KMS-11 (cell line): ENCODE data around the gene ARHGEF37.
"Not testable (repeated sequence)": the region's sequence is repeated elsewhere in the genome, so short reads cannot be mapped to it uniquely, and the experiment has no call there.

ENCODE experiments used
- H2AFZ ChIP-seq: fragments of 200-600 bp; sonication (generic); 2 replicates; pipeline ENCODE4 v1.6.1; 2016; ENCODE audit warnings: antibody characterized with exemption, mixed run types, low read depth
- H3K27ac ChIP-seq: fragments of 200-600 bp; sonication (generic); 2 replicates; pipeline ENCODE4 v1.6.1; 2016; ENCODE audit warnings: mild to moderate bottlenecking, mixed run types
- H3K27me3 ChIP-seq: fragments of 200-600 bp; sonication (generic); 2 replicates; pipeline ENCODE4 v1.6.1; 2017; ENCODE audit warnings: mild to moderate bottlenecking, low read depth, mixed run types, moderate library complexity; ENCODE audit not compliant: insufficient read depth
- H3K36me3 ChIP-seq: fragments of 200-600 bp; sonication (generic); 2 replicates; pipeline ENCODE4 v1.6.1; 2017; ENCODE audit warnings: mild to moderate bottlenecking, mixed run types; ENCODE audit not compliant: insufficient read depth
- H3K4me1 ChIP-seq: fragments of 200-600 bp; sonication (generic); 2 replicates; pipeline ENCODE4 v1.6.1; 2016; ENCODE audit warnings: mild to moderate bottlenecking, low read depth, mixed run types; ENCODE audit not compliant: poor library complexity, severe bottlenecking
- H3K4me2 ChIP-seq: fragments of 200-600 bp; sonication (generic); 2 replicates; pipeline ENCODE4 v1.7.0; 2016; ENCODE audit warnings: mild to moderate bottlenecking, mixed run types
- H3K4me3 ChIP-seq: fragments of 200-600 bp; sonication (generic); IDR thresholded peaks from 2 replicates; pipeline ENCODE4 v1.6.1; 2017; ENCODE audit warnings: low read depth, low read length, mixed read lengths; ENCODE audit not compliant: insufficient read depth
- H3K79me2 ChIP-seq: fragments of 200-600 bp; sonication (generic); 2 replicates; pipeline ENCODE4 v1.6.1; 2016; ENCODE audit warnings: low read depth, mixed run types; ENCODE audit not compliant: insufficient read depth
- H3K9ac ChIP-seq: fragments of 200-600 bp; sonication (generic); 2 replicates; pipeline ENCODE4 v1.6.1; 2016; ENCODE audit warnings: mild to moderate bottlenecking, mixed run types
- H4K20me1 ChIP-seq: fragments of 200-600 bp; sonication (generic); 2 replicates; pipeline ENCODE4 v1.6.1; 2016; ENCODE audit warnings: mild to moderate bottlenecking, mixed run types; ENCODE audit not compliant: insufficient read depth
- TF ChIP-seq, protein P1 (sequence below): fragments of 200-600 bp; sonication (generic); conservative IDR thresholded peaks from 2 replicates; pipeline ENCODE4 v1.6.1; 2017; ENCODE audit warnings: low read depth, mild to moderate bottlenecking, antibody characterized with exemption, low read length, moderate library complexity, mixed read lengths

Gene ARHGEF37

DNA sequence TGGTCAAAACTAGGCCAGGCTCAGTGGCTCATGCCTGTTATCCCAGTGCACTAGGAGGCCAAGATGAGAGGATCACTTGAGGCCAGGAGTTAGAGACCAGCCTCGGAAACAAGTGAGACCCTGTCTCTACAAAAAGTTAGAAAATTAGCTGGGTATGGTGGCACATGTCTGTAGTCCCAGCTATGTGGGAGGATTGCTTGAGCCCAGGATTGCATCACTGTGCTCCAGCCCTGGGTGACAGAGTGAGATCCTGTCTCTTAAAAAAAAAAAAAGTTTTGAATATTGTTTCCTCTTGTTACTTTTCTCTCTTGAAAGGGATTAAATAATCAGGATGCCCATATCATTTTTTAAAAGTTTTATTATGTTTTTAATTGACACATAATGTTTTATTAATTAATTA is 7.6 kb downstream of the ARHGEF37 start:
- H3K27ac ChIP-seq: no peak overlapping the region
- H3K36me3 ChIP-seq: no peaks in the 10 kb centered on the region
- H3K27me3 ChIP-seq: no peaks in the 10 kb centered on the region
- no peak overlapping the region for H3K9ac ChIP-seq
- H3K4me3 ChIP-seq: no peak overlapping the region
- no peaks in the 10 kb centered on the region for H4K20me1 ChIP-seq
- H3K4me2 ChIP-seq: no peak overlapping the region
- TF ChIP-seq, protein P1, sequence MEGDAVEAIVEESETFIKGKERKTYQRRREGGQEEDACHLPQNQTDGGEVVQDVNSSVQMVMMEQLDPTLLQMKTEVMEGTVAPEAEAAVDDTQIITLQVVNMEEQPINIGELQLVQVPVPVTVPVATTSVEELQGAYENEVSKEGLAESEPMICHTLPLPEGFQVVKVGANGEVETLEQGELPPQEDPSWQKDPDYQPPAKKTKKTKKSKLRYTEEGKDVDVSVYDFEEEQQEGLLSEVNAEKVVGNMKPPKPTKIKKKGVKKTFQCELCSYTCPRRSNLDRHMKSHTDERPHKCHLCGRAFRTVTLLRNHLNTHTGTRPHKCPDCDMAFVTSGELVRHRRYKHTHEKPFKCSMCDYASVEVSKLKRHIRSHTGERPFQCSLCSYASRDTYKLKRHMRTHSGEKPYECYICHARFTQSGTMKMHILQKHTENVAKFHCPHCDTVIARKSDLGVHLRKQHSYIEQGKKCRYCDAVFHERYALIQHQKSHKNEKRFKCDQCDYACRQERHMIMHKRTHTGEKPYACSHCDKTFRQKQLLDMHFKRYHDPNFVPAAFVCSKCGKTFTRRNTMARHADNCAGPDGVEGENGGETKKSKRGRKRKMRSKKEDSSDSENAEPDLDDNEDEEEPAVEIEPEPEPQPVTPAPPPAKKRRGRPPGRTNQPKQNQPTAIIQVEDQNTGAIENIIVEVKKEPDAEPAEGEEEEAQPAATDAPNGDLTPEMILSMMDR: no peak
- no peaks in the 10 kb centered on the region for H3K4me1 ChIP-seq
- no peaks in the 10 kb centered on the region for H3K79me2 ChIP-seq
- no peak overlapping the region for H2AFZ ChIP-seq

DNA sequence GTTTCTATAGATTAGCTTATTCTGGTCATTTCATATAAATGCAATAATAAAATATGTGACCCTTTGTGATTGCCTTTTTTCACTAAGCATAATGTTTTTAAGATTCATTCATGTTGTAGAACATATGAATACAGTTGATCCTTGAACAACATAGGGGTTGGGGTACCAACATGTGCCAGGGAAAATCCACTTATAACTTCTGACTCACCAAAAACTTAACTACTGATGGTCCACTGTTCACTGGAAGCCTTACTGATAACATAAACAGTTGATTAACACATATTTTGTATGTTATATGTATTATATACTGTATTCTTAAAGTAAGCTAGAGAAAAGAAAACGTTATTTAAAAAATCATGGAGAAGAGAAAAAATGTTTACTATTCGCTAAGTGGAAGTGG is 12.1 kb downstream of the ARHGEF37 start:
- H3K36me3 ChIP-seq: no peaks in the 10 kb centered on the region
- H2AFZ ChIP-seq: no peak overlapping the region
- no peak overlapping the region for H3K27ac ChIP-seq
- H3K79me2 ChIP-seq: no peaks in the 10 kb centered on the region
- H3K27me3 ChIP-seq: no peaks in the 10 kb centered on the region
- TF ChIP-seq, protein P1: no peak
- H3K4me1 ChIP-seq: no peaks in the 10 kb centered on the region
- H3K4me3 ChIP-seq: no peak overlapping the region
- H3K9ac ChIP-seq: no peak overlapping the region
- H4K20me1 ChIP-seq: no peaks in the 10 kb centered on the region
- H3K4me2 ChIP-seq: no peak overlapping the region

DNA sequence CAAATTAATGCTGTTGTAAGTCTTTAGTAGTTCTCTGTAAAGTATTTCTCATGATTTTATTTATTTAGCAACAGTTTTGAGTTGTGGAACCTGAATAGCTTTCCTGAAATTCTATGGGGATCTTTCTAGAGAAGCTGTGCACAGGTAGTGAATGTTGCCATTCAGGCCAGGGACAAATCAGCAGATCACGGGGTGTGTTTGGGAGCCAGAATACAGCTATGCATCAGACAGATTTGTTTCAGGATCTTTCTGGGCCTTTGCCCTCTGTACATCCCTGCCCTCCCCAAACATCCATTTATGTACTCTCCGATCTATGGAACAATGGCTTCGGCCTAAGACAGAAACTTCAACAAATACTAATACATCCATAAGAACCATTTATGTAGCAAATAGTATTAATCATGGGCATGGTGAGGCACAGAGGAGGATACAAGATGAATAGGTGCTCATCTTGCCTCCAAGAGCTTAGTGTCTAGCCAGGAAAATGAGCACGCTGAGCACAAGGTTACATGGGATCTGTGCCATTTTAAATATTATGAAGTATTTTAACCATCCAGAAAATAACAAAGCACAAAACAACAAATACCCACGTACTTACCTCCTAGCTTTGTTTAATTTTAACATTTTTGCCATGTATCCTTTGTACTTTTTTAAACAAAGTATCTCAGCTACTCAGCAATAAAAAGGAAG is 13.1 kb downstream of the ARHGEF37 start:
- H3K79me2 ChIP-seq: no peaks in the 10 kb centered on the region
- TF ChIP-seq, protein P1: no peak
- H3K36me3 ChIP-seq: no peaks in the 10 kb centered on the region
- H3K27ac ChIP-seq: no peak overlapping the region
- no peaks in the 10 kb centered on the region for H3K4me1 ChIP-seq
- H3K27me3 ChIP-seq: no peaks in the 10 kb centered on the region
- no peak overlapping the region for H2AFZ ChIP-seq
- H3K9ac ChIP-seq: no peak overlapping the region
- H3K4me3 ChIP-seq: no peak overlapping the region
- no peak overlapping the region for H3K4me2 ChIP-seq
- H4K20me1 ChIP-seq: no peaks in the 10 kb centered on the region

GRCh38 chr5:149595105-149595504 is 13.8 kb downstream of the ARHGEF37 start:
- H3K9ac ChIP-seq, H3K4me2 ChIP-seq: not testable (repeated sequence)

DNA sequence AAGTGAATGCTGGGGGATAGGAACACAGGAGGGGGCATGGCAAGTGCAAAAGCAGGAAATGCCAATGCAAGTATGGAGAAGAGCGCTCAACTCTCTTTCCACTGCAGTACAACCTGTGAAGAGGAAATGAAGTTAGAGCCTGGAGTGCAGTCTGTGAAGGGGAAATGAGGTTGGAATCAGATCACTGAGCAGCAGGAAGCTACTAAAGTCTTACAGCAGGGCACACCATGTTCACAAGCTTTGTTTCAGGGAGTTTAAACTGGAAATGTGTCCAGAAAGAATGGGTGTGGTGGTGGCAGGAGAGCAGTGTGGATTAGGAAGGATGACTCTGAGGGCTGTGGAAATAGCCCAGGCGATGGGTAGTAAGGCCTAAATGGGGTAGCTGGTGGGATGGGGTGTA is 15.4 kb downstream of the ARHGEF37 start:
- H3K79me2 ChIP-seq: no peaks in the 10 kb centered on the region
- no peak overlapping the region for H3K4me3 ChIP-seq
- no peaks in the 10 kb centered on the region for H3K27me3 ChIP-seq
- TF ChIP-seq, protein P1: no peak
- H4K20me1 ChIP-seq: no peaks in the 10 kb centered on the region
- no peaks in the 10 kb centered on the region for H3K36me3 ChIP-seq
- H3K9ac ChIP-seq: no peak overlapping the region
- H3K4me1 ChIP-seq: no peaks in the 10 kb centered on the region
- no peak overlapping the region for H3K4me2 ChIP-seq
- H2AFZ ChIP-seq: no peak overlapping the region
- H3K27ac ChIP-seq: no peak overlapping the region

More at GRCh38 chr5:149595105-149595504, 13.8 kb downstream of the ARHGEF37 start:
- H3K36me3 ChIP-seq, H3K4me1 ChIP-seq, H3K4me3 ChIP-seq, H4K20me1 ChIP-seq, H3K27ac ChIP-seq, H3K79me2 ChIP-seq, H3K27me3 ChIP-seq, H2AFZ ChIP-seq: not testable (repeated sequence)
